GM12878 (cell line): ENCODE data around the gene TRIM41. TPM values are rescaled to one million over a fixed set of nuclear protein-coding genes. Genes with fewer than 3 reads are reported as not detected.

Experiments used
- ASH2L ChIP-seq: fragments of 300-600, 200-600 bp; sonication (generic); IDR thresholded peaks from 2 replicates; pipeline ENCODE4 v1.6.1; 2017; ENCODE audit warnings: low read depth, mild to moderate bottlenecking, borderline replicate concordance
- ATF3 ChIP-seq: IDR thresholded peaks from 2 replicates; pipeline ENCODE4 v1.6.1; 2011; ENCODE audit warnings: low read depth, mild to moderate bottlenecking, low read length, moderate library complexity, borderline replicate concordance; ENCODE audit errors: extremely low read depth
- BACH1 ChIP-seq: fragments of 450-650 bp; IDR thresholded peaks from 2 replicates; pipeline ENCODE4 v1.6.1; 2017; ENCODE audit warnings: mild to moderate bottlenecking, borderline replicate concordance
- BMI1 ChIP-seq: fragments of 450-650 bp; IDR thresholded peaks from 2 replicates; pipeline ENCODE4 v1.6.1; 2016; ENCODE audit warnings: mild to moderate bottlenecking, moderate library complexity, borderline replicate concordance
- BRCA1 ChIP-seq: IDR thresholded peaks from 2 replicates; pipeline ENCODE4 v1.6.1; 2011; ENCODE audit warnings: low read depth, low read length, improper control_type of control experiment
- CBFB ChIP-seq: IDR thresholded peaks from 2 replicates; pipeline ENCODE4 v1.6.1; 2016; ENCODE audit warnings: antibody characterized with exemption, low read depth
- CREB1 ChIP-seq: IDR thresholded peaks from 2 replicates; pipeline ENCODE4 v1.6.1; 2012; ENCODE audit warnings: low read depth, mild to moderate bottlenecking, inconsistent platforms
- DPF2 ChIP-seq: fragments of 450-650 bp; IDR thresholded peaks from 2 replicates; pipeline ENCODE4 v1.6.1; 2017; ENCODE audit warnings: mild to moderate bottlenecking
- EP300 ChIP-seq, 2 experiments: fragments of 150-350 bp in 1 of 2; IDR thresholded peaks; 2 replicates each; pipeline ENCODE4 v1.6.1; 2011 to 2012; ENCODE audit warnings: low read depth in 2 of 2, low read length in 2 of 2, borderline replicate concordance in 1 of 2, improper control_type of control experiment in 1 of 2, inconsistent platforms in 1 of 2; ENCODE audit not compliant: control insufficient read depth in 1 of 2
- ETV6 ChIP-seq, 2 experiments: fragments of 450-650 bp in 1 of 2; IDR thresholded peaks in 1 of 2; conservative IDR thresholded peaks in 1 of 2; 2 replicates each; pipeline ENCODE4 v1.6.1; 2014; ENCODE audit warnings: antibody characterized with exemption in 1 of 2, borderline replicate concordance in 1 of 2, low read depth in 1 of 2, mild to moderate bottlenecking in 1 of 2, moderate library complexity in 1 of 2
- FOXM1 ChIP-seq: IDR thresholded peaks from 2 replicates; pipeline ENCODE4 v1.6.1; 2012; ENCODE audit warnings: low read depth, mild to moderate bottlenecking, inconsistent platforms, low read length, moderate library complexity
- GATAD2B ChIP-seq: fragments of 450-650 bp; conservative IDR thresholded peaks from 2 replicates; pipeline ENCODE4 v1.6.1; 2017; ENCODE audit warnings: low read depth, mild to moderate bottlenecking, moderate library complexity
- MAX ChIP-seq: IDR thresholded peaks from 2 replicates; pipeline ENCODE4 v1.6.1; 2012; ENCODE audit warnings: low read depth, low read length, improper control_type of control experiment
- MEF2A ChIP-seq: IDR thresholded peaks from 2 replicates; pipeline ENCODE4 v1.6.1; 2011; ENCODE audit warnings: low read depth, mild to moderate bottlenecking, low read length, moderate library complexity; ENCODE audit not compliant: insufficient read depth
- MTA2 ChIP-seq: fragments of 450-650 bp; IDR thresholded peaks from 2 replicates; pipeline ENCODE4 v1.6.1; 2016; ENCODE audit warnings: low read depth, mild to moderate bottlenecking, moderate library complexity
- MTA3 ChIP-seq: IDR thresholded peaks from 2 replicates; pipeline ENCODE4 v1.6.1; 2012; ENCODE audit warnings: low read length, inconsistent platforms, borderline replicate concordance
- MYB ChIP-seq: fragments of 150-350 bp; IDR thresholded peaks from 2 replicates; pipeline ENCODE4 v1.6.1; 2014; ENCODE audit warnings: mild to moderate bottlenecking, low read depth, low read length, borderline replicate concordance
- NFIC ChIP-seq: IDR thresholded peaks from 2 replicates; pipeline ENCODE4 v1.6.1; 2012; ENCODE audit warnings: low read depth, mild to moderate bottlenecking, inconsistent platforms, low read length, moderate library complexity
- NFYA ChIP-seq: IDR thresholded peaks from 2 replicates; pipeline ENCODE4 v1.6.1; 2011; ENCODE audit warnings: low read depth, mild to moderate bottlenecking, low read length, improper control_type of control experiment, borderline replicate concordance
- NKRF ChIP-seq: fragments of 450-650 bp; conservative IDR thresholded peaks from 2 replicates; pipeline ENCODE4 v1.6.1; 2017; ENCODE audit warnings: mild to moderate bottlenecking, moderate library complexity
- PAX8 ChIP-seq: fragments of 450-650 bp; IDR thresholded peaks from 2 replicates; pipeline ENCODE4 v1.6.1; 2017; ENCODE audit warnings: mild to moderate bottlenecking, moderate library complexity
- PML ChIP-seq: IDR thresholded peaks from 2 replicates; pipeline ENCODE4 v1.6.1; 2012; ENCODE audit warnings: low read length, inconsistent platforms
- RFX5 ChIP-seq: IDR thresholded peaks from 2 replicates; pipeline ENCODE4 v1.6.1; 2011; ENCODE audit warnings: low read depth, low read length, improper control_type of control experiment
- SMAD1 ChIP-seq: fragments of 450-650 bp; IDR thresholded peaks from 2 replicates; pipeline ENCODE4 v1.6.1; 2018; ENCODE audit warnings: mild to moderate bottlenecking, low read depth; ENCODE audit not compliant: partially characterized antibody
- SREBF1 ChIP-seq: IDR thresholded peaks from 2 replicates; pipeline ENCODE4 v1.6.1; 2012; ENCODE audit warnings: mild to moderate bottlenecking, low read length
- ZNF207 ChIP-seq: fragments of 450-650 bp; IDR thresholded peaks from 2 replicates; pipeline ENCODE4 v1.6.1; 2014; ENCODE audit warnings: antibody characterized with exemption, mild to moderate bottlenecking, borderline replicate concordance
- ZNF24 ChIP-seq: fragments of 450-650 bp; IDR thresholded peaks from 2 replicates; pipeline ENCODE4 v1.6.1; 2017; ENCODE audit warnings: antibody characterized with exemption, mild to moderate bottlenecking
- ZZZ3 ChIP-seq: IDR thresholded peaks from 2 replicates; pipeline ENCODE4 v1.6.1; 2011; ENCODE audit warnings: low read depth; ENCODE audit not compliant: control insufficient read depth, insufficient read length
- polyA plus RNA-seq, 11 experiments: library from polyadenylated mRNA; depleted of rRNA in 4 of 11; unstranded in 6 of 11; stranded (reverse) in 5 of 11; fragments of >200 nt; fragmentation: Nextera tagmentation in 4 of 11; fragmentation: Illumina TruSeq in 1 of 11; extraction: Ambion mirVana in 4 of 11; extraction: Trizol in 1 of 11; gene quantifications; 1 replicate in 1 of 11; 2 replicates in 10 of 11; pipeline versions ENCODE4 v1.2.1 to v1.2.3, GENCODE V29; 2011 to 2016; ENCODE audit warnings: inconsistent platforms in 2 of 11, missing spikeins in 2 of 11, low read depth in 1 of 11
- total RNA-seq, 4 experiments: library from RNA; depleted of rRNA in 3 of 4; stranded (reverse); fragments of >200 nt in 3 of 4; fragmentation: Illumina TruSeq in 1 of 4; extraction: Trizol in 1 of 4; gene quantifications; 2 replicates each; pipeline versions ENCODE4 v1.2.1 to v1.2.3, GENCODE V29; 2013 to 2021

Gene TRIM41
- total and polyA plus RNA-seq, 10 of the 15 experiments (the other 5 are each of a cell fraction or from before 2014, with no cell fraction given): 1.0 to 28.9 (median 10.6) TPM

GRCh38 chr5:181223058-181223728 lies at the start of gene TRIM41 (continued):
- TF ChIP-seq BACH1: peak; percentile 48; the same call in 1 of the 2 replicates
- peak; percentile 99 for TF ChIP-seq ETV6 (conservative IDR thresholded peaks at IDR 0.05 in 1 of 2, IDR thresholded peaks at IDR 0.05 in 1 of 2; ENCODE audit: borderline replicate concordance in 1 of 2, low read depth in 1 of 2)
- TF ChIP-seq RFX5: 0 out of 2 replicates have a peak, but pooled peaks have one; percentile 33
- TF ChIP-seq ZZZ3: no peak
- no peak for TF ChIP-seq NFIC
- peak; percentile 71 for TF ChIP-seq NKRF
- no peak for TF ChIP-seq MTA3
- peak; percentile 97 for TF ChIP-seq ZNF207
- TF ChIP-seq BMI1: no peak
- peak; percentile 55; the same call in 1 of the 2 replicates for TF ChIP-seq ZNF24
- TF ChIP-seq FOXM1: no peak
- TF ChIP-seq ATF3: no peak
- no peak for TF ChIP-seq NFYA
- TF ChIP-seq PAX8: no peak
- TF ChIP-seq CBFB: peak; percentile 90
- TF ChIP-seq GATAD2B: no peak; the same call in none of the 2 replicates
- TF ChIP-seq PML: no peak
- TF ChIP-seq DPF2: peak; percentile 71
- TF ChIP-seq BRCA1: no peak
- peak; percentile 67 for TF ChIP-seq MEF2A
- TF ChIP-seq MYB: peak; percentile 79
- TF ChIP-seq SMAD1: no peak
- TF ChIP-seq SREBF1: 0 out of 2 replicates have a peak, but pooled peaks have one; percentile 7
- peak; percentile 34; the same call in 1 of the 2 replicates for TF ChIP-seq MTA2
- TF ChIP-seq CREB1: no peak
- no peak for TF ChIP-seq EP300 (IDR thresholded peaks at IDR 0.05; ENCODE audit: borderline replicate concordance in 1 of 2, control insufficient read depth in 1 of 2, low read depth in 2 of 2, low read length in 2 of 2)
- no peak; the same call in 1 of the 2 replicates for TF ChIP-seq MAX
- peak; percentile 94; the same call in 1 of the 2 replicates for TF ChIP-seq ASH2L
